Right lobe of liver (tissue), 4 donors: Measurements from ENCODE around the gene HPSE2.

ENCODE experiments used
- CTCF ChIP-seq, 4 donors: fragments of 200-600 bp in 3 of 4; fragments of 450-650 bp in 1 of 4; IDR thresholded peaks; one replicate each; pipeline versions ENCODE4 v1.5.1 to v1.8.0; 2016 to 2022; ENCODE audit warnings: antibody characterized with exemption in 4 of 4, mild to moderate bottlenecking in 2 of 4
- POLR2A ChIP-seq: fragments of 450-650 bp; IDR thresholded peaks from one replicate; pipeline ENCODE4 v1.6.1; 2017; ENCODE audit warnings: antibody characterized with exemption, mild to moderate bottlenecking
- donor health status: DM: no; HTN: no; CAD: no.
- donor health status: DM: no; HTN: no; CAD: no.
- donor health status: DM: no; HTN: yes; CAD: no.

DNA sequence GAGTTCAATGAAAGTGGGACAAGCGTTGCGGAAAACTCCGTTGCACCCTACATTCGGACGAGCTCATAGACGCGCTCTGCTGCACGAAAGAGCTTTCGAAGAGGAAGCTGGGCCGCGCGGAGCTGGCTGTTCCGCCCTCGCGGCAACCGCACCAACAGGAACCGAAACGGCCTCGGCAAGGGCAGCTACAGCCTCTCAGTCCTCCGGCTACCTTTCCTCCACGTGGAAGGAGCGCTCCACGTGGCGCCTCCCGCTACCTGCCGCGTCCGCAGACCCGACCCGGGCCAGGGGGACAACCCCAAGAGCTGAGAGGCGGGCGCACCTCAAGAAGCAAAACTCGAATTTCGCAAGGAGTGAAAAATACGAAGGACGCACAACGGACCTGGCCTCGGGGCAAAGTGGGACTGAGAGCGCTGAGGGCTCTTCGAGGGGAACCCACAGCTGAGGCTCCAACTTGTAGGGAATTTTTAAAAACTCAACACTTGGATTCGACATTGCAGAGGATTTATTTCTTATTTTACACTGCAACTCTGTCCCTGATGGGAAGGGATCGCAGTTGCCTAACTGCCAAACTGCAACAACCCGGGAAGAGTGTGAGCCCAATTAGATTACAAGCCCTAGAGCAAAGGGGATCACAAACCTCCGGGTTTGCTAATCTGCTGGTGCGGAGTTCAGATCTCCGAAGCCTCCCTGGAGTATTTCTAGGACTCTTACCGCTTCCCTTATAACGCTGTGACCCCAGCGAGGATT is 1.4 kb downstream of the HPSE2 start:
- TF ChIP-seq CTCF (IDR thresholded peaks at IDR 0.05) (no peak), POLR2A (no peak)
